Measurements from ENCODE around the gene NT5C2.
"Not testable (repeated sequence)": the region's sequence is repeated elsewhere in the genome, so short reads cannot be mapped to it uniquely, and the experiment has no call there.

NT5C2 gene

GRCh38 chr10:103141950-103142349 lies 51.1 kb downstream of the NT5C2 start:
- no peak overlapping the region for H3K27ac ChIP-seq (ENCODE audit: poor library complexity, severe bottlenecking)
- TF ChIP-seq, protein P1, sequence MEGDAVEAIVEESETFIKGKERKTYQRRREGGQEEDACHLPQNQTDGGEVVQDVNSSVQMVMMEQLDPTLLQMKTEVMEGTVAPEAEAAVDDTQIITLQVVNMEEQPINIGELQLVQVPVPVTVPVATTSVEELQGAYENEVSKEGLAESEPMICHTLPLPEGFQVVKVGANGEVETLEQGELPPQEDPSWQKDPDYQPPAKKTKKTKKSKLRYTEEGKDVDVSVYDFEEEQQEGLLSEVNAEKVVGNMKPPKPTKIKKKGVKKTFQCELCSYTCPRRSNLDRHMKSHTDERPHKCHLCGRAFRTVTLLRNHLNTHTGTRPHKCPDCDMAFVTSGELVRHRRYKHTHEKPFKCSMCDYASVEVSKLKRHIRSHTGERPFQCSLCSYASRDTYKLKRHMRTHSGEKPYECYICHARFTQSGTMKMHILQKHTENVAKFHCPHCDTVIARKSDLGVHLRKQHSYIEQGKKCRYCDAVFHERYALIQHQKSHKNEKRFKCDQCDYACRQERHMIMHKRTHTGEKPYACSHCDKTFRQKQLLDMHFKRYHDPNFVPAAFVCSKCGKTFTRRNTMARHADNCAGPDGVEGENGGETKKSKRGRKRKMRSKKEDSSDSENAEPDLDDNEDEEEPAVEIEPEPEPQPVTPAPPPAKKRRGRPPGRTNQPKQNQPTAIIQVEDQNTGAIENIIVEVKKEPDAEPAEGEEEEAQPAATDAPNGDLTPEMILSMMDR (IDR thresholded peaks at IDR 0.05; ENCODE audit: poor library complexity, severe bottlenecking), result no peak
- DNase-seq (ENCODE audit: low spot score) (no peak), ATAC-seq (ENCODE audit: low read depth) (no peak)
- no peaks in the 10 kb centered on the region for H3K9me3 ChIP-seq (ENCODE audit: severe bottlenecking)
- H3K4me1 ChIP-seq (ENCODE audit: insufficient read depth, poor library complexity, severe bottlenecking), result peaks cover 6% of the 10 kb centered on the region
- H3K36me3 ChIP-seq (ENCODE audit: low read depth), result peaks cover 48% of the 10 kb centered on the region
- no peaks in the 10 kb centered on the region for H3K27me3 ChIP-seq (ENCODE audit: insufficient read depth, poor library complexity, severe bottlenecking)
- H3K4me3 ChIP-seq (ENCODE audit: severe bottlenecking), result no peak overlapping the region

DNA sequence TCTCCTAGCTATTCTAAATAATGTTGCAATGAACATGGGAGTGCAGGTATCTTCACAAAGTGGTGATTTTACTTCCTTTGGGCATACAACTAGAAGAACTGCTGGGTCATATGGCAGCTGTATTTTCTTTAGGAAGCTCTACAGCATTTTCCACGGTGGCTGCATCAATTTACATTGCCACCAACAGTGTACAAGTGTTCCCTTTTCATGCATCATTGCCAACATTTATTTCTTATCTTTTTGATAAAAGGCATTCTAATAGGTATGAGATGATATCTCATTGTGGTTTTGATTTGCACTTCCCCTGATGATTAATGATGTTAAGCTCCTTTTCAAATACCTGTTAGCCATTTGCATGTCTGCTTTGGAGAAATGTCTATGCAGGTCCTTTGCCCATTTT lies 52.6 kb downstream of the NT5C2 start:
- H3K4me1 ChIP-seq (ENCODE audit: insufficient read depth, poor library complexity, severe bottlenecking), result no peaks in the 10 kb centered on the region
- no peaks in the 10 kb centered on the region for H3K27me3 ChIP-seq (ENCODE audit: insufficient read depth, poor library complexity, severe bottlenecking)
- H3K4me3 ChIP-seq (ENCODE audit: severe bottlenecking), result no peak overlapping the region
- H3K9me3 ChIP-seq (ENCODE audit: severe bottlenecking), result no peaks in the 10 kb centered on the region
- no peak overlapping the region for H3K27ac ChIP-seq (ENCODE audit: poor library complexity, severe bottlenecking)
- DNase-seq (ENCODE audit: low spot score) (no peak), ATAC-seq (ENCODE audit: low read depth) (no peak)
- TF ChIP-seq, protein P1 (IDR thresholded peaks at IDR 0.05; ENCODE audit: poor library complexity, severe bottlenecking), result no peak
- H3K36me3 ChIP-seq (ENCODE audit: low read depth), result peaks cover 55% of the 10 kb centered on the region

- H3K27me3 ChIP-seq (ENCODE audit: insufficient read depth, poor library complexity, severe bottlenecking), result no peaks in the 10 kb centered on the region
- no peak overlapping the region for H3K4me3 ChIP-seq (ENCODE audit: severe bottlenecking)
- no peaks in the 10 kb centered on the region for H3K9me3 ChIP-seq (ENCODE audit: severe bottlenecking)
- no peak overlapping the region for H3K27ac ChIP-seq (ENCODE audit: poor library complexity, severe bottlenecking)
- H3K36me3 ChIP-seq (ENCODE audit: low read depth), result peaks cover 62% of the 10 kb centered on the region
- H3K4me1 ChIP-seq (ENCODE audit: insufficient read depth, poor library complexity, severe bottlenecking), result no peaks in the 10 kb centered on the region
- TF ChIP-seq, protein P1 (IDR thresholded peaks at IDR 0.05; ENCODE audit: poor library complexity, severe bottlenecking), result no peak
- DNase-seq (ENCODE audit: low spot score), result no peak
- no peak for ATAC-seq (ENCODE audit: low read depth)
These were observed 53.3 kb downstream of the NT5C2 start for GRCh38 chr10:103139803-103140202.

DNA sequence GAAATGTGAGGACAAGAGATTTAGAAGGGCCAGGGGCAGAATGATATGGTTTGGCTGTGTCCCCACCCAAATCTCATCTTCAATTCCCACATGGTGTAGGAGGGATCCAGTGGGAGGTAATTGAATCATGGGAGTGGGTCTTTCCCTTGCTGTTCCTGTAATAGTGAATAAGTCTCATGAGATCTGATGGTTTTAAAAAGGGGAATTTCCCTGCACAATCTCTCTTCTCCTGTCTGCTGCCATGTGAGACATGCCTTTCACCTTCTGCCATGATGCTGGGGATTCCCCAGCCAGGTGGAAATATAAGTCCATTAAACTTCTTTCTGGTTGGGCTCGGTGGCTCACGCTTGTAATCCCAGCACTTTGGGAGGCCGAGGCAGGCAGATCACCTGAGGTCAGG lies 57.9 kb downstream of the NT5C2 start:
- H3K27ac ChIP-seq (ENCODE audit: poor library complexity, severe bottlenecking); H3K4me1 ChIP-seq (ENCODE audit: insufficient read depth, poor library complexity, severe bottlenecking); H3K4me3 ChIP-seq (ENCODE audit: severe bottlenecking); DNase-seq (ENCODE audit: low spot score); ATAC-seq (ENCODE audit: low read depth); H3K27me3 ChIP-seq (ENCODE audit: insufficient read depth, poor library complexity, severe bottlenecking); H3K9me3 ChIP-seq (ENCODE audit: severe bottlenecking): not testable (repeated sequence)
- peaks cover 72% of the 10 kb centered on the region for H3K36me3 ChIP-seq (ENCODE audit: low read depth)

- no peak overlapping the region for H3K27ac ChIP-seq (ENCODE audit: poor library complexity, severe bottlenecking)
- no peak for ATAC-seq (ENCODE audit: low read depth)
- no peaks in the 10 kb centered on the region for H3K27me3 ChIP-seq (ENCODE audit: insufficient read depth, poor library complexity, severe bottlenecking)
These were observed 62.2 kb downstream of the NT5C2 start for GRCh38 chr10:103130910-103131309.

GRCh38 chr10:103130180-103130579 lies 62.9 kb downstream of the NT5C2 start:
- not testable (repeated sequence) for ATAC-seq (ENCODE audit: low read depth); H3K27me3 ChIP-seq (ENCODE audit: insufficient read depth, poor library complexity, severe bottlenecking); DNase-seq (ENCODE audit: low spot score); H3K27ac ChIP-seq (ENCODE audit: poor library complexity, severe bottlenecking); H3K4me1 ChIP-seq (ENCODE audit: insufficient read depth, poor library complexity, severe bottlenecking); H3K4me3 ChIP-seq (ENCODE audit: severe bottlenecking); H3K9me3 ChIP-seq (ENCODE audit: severe bottlenecking)
- peaks cover 34% of the 10 kb centered on the region for H3K36me3 ChIP-seq (ENCODE audit: low read depth)

More at GRCh38 chr10:103130910-103131309, 62.2 kb downstream of the NT5C2 start:
- Histone ChIP-seq H3K36me3 (ENCODE audit: low read depth) (peaks cover 33% of the 10 kb centered on the region), H3K9me3 (ENCODE audit: severe bottlenecking) (no peaks in the 10 kb centered on the region), H3K4me3 (ENCODE audit: severe bottlenecking) (no peak overlapping the region), H3K4me1 (ENCODE audit: insufficient read depth, poor library complexity, severe bottlenecking) (no peaks in the 10 kb centered on the region)
- TF ChIP-seq, protein P1 (IDR thresholded peaks at IDR 0.05; ENCODE audit: poor library complexity, severe bottlenecking), result no peak
- DNase-seq (ENCODE audit: low spot score), result no peak
